ENCODE data around the gene RFX6.
"Not testable (repeated sequence)": the region's sequence is repeated elsewhere in the genome, so short reads cannot be mapped to it uniquely, and the experiment has no call there.

The RFX6 gene

DNA sequence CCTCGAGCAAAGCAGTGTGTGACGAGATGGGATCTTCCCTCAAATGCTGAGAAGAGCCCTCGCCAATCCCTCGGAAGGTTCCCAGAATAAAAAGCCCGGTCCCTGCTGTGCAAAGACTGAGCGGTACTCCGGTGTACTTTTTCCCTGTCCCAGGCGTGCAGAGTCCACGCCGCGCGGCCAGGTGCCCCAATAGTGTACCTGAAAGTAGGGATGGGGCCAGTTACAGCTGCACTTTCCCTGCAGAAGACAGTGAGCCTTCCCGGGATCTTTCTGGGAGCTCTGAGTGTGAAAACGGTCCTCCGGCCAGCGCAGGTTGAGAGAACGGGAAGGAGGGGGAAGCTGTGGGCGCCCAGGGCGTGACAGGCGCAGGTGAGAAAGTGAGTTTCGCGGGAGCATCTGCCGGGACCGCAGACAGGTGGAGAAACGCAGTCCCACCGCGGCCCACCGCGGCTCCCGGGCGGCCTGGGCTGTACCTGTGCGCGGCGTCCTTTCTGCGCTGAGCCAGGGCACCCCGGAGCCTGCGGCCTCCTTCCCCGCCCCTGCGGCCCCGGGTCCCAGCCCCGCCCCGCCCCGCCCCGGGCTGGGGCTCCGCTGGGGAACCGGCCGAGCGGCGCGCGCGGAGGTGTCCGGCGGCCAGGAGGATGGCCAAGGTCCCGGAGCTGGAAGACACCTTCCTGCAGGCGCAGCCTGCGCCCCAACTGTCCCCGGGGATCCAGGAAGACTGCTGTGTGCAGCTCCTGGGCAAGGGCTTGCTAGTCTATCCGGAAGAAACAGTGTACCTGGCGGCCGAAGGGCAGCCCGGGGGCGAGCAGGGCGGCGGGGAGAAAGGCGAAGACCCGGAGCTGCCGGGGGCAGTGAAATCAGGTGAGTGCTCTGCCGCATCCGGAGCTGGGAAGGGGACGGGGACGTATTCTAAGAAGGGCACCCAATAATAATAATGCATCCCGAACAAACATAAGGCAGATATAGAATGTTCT lies at the start of gene RFX6:
Gene RFX6, plus strand, starts transcription at position 608 of the 977 bp plus-strand sequence. Its CDS starts 34 bp downstream, at position 642.
- DNase-seq: no peak

- DNase-seq: no peak
These were observed 49.3 kb upstream of the RFX6 start for GRCh38 chr6:116827561-116828240.

- no peak for DNase-seq
These were observed 48.1 kb upstream of the RFX6 start, which contains the start of gene GPRC6A for GRCh38 chr6:116828983-116829382. Gene GPRC6A (minus strand): TSS chr6:116829083. CDS start chr6:116829013, 70 bp downstream.

DNA sequence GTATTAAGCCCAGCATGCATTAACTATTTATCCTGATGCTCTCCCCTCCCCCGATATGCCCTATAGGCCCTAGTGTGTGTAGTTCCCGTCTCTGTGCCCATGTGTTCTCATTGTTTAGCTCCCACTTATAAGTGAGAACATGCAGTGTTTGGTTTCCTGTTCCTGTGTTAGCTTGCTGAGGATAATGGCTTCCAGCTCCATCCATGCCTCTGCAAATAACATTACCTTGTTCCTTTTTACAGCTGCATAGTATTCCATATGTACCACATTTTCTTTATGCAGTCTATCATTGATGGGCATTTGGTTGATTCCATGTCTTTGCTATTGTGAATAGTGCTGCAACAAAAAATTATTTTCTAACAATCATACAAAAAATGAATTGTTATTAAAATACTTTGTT lies 42.5 kb upstream of the RFX6 start:
- not testable (repeated sequence) for DNase-seq

GRCh38 chr6:116836606-116837342 lies 40.3 kb upstream of the RFX6 start:
- no peak for DNase-seq

- DNase-seq: no peak
These were observed 37.0 kb upstream of the RFX6 start for GRCh38 chr6:116840091-116840490.

- no peak for DNase-seq
These were observed 34.6 kb upstream of the RFX6 start for GRCh38 chr6:116842459-116842858.

DNA sequence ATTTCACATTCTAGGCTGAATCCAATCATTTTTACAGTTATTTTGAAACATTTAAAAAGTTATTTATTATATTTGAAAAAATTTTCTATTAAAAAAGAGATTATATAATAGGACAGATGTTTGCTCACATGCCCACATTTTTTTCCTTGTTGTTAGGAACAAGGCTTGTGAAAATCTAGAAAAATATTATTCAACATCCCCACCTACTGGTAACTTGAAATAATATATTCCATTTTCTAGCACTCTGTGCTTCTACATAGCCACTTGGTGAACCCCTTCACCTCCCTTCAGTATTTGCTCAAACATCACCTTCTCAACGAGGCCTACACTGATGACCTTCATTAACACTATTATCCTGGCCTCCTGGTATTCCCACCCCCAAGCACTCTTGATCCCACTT lies 29.8 kb upstream of the RFX6 start:
- DNase-seq: no peak

- no peak for DNase-seq
These were observed 19.0 kb upstream of the RFX6 start for GRCh38 chr6:116858060-116858459.

- no peak for DNase-seq
These were observed 17.8 kb upstream of the RFX6 start for GRCh38 chr6:116859264-116859663.

DNA sequence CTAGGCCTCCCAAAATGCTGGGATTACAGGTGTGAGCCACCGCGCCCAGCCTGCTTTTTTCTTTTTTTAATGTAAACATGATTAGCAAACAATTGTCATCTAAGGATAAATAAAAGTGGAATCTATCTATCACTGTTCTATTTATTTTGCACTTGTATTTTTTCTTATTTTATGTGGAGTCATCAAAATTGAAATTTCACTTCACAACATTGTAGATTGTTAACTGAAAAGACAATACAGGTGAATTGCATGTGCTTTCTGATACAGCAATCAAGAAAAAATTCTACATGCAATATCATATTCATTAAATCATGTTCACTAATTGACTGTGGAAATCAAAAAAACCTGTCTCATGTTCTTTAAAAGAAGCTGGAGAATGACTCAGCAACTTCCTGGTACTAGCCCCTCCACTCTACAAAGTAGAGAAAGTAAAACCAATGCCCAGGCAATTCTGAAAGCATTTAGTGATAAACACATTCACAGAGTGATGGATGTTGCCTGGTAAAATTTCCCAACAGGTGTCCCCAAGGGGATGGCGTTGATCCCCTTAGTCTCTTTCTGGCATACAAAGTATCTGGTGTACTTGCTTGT lies 10.7 kb upstream of the RFX6 start:
- DNase-seq: no peak

GRCh38 chr6:116872771-116873170 lies 4.3 kb upstream of the RFX6 start:
- no peak for DNase-seq

DNA sequence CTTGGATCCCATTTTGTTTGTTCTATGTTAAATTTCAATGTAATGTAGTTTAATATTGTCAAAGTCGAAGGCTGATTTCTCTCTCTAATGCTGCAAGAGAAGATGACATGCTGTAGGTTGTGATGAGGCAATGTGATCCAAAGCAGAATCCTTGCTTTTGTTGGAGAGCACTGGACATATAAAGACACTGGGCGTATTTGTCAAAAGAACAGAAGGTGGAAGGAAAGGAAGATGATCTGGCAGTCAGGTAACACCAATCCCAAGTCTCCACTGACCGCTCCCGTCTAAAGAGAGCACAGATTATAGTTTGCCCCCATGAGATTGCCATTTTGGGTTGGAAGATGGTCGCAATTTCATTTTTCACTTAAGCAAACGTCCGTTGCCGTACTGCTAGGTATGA lies 935 bp upstream of the RFX6 start:
- no peak for DNase-seq

DNA sequence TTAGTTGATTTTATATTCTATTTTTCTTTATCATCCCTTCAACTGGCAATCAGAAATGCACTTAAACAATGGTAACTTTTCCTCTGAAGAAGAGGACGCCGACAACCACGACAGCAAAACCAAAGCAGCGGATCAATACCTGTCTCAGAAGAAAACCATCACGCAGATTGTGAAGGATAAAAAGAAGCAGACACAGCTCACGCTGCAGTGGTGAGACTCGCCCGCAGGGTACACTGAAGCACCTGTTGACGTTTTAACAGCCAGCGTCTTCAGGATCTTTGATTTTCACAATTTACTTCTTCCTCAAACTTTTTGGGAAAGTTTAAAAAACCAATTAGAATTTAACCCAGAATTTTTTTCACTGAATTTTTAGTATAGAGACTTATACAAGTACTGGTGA lies 701 bp downstream of the RFX6 start:
- no peak for DNase-seq

- no peak for DNase-seq
These were observed 4.2 kb downstream of the RFX6 start for GRCh38 chr6:116881236-116881635.

- DNase-seq: no peak
These were observed 6.0 kb downstream of the RFX6 start for GRCh38 chr6:116883005-116883404.

- DNase-seq: no peak
These were observed 7.5 kb downstream of the RFX6 start for GRCh38 chr6:116884530-116884929.

- no peak for DNase-seq
These were observed 10.1 kb downstream of the RFX6 start for GRCh38 chr6:116887168-116887567.

DNA sequence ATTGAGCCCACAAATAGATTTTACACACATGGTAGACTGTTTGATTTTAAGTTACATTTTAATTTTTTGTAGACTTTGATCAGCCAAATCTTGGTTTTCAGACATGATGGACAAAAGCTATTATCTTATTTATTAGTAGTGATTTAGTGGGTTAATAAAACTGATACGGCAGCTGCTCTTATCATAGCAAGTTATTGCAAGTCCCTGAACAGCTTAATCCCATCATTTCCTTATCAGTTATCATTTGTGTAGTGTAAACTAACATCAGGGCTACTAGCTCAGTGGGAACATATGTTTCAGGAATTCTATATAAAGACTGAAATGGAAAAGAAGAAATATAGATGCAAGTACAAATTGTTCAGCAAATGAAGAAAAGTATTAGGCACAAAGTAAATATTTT lies 10.9 kb downstream of the RFX6 start:
- DNase-seq: no peak

- no peak for DNase-seq
These were observed 11.8 kb downstream of the RFX6 start for GRCh38 chr6:116888732-116889360.

- no peak for DNase-seq
These were observed 17.6 kb downstream of the RFX6 start for GRCh38 chr6:116894669-116895068.

GRCh38 chr6:116895935-116896334 lies 18.9 kb downstream of the RFX6 start:
- DNase-seq: no peak

Measured in NCI-H1436 treated with DMSO at 0.1 percent for 48 hours (cell line).